ENCODE results near the gene SAMD11. TPM values are rescaled to one million over a fixed set of nuclear protein-coding genes. Genes with fewer than 3 reads are reported as not detected.

The SAMD11 gene
- total RNA-seq, 4 donors from 2014 or later, result not detected

DNA sequence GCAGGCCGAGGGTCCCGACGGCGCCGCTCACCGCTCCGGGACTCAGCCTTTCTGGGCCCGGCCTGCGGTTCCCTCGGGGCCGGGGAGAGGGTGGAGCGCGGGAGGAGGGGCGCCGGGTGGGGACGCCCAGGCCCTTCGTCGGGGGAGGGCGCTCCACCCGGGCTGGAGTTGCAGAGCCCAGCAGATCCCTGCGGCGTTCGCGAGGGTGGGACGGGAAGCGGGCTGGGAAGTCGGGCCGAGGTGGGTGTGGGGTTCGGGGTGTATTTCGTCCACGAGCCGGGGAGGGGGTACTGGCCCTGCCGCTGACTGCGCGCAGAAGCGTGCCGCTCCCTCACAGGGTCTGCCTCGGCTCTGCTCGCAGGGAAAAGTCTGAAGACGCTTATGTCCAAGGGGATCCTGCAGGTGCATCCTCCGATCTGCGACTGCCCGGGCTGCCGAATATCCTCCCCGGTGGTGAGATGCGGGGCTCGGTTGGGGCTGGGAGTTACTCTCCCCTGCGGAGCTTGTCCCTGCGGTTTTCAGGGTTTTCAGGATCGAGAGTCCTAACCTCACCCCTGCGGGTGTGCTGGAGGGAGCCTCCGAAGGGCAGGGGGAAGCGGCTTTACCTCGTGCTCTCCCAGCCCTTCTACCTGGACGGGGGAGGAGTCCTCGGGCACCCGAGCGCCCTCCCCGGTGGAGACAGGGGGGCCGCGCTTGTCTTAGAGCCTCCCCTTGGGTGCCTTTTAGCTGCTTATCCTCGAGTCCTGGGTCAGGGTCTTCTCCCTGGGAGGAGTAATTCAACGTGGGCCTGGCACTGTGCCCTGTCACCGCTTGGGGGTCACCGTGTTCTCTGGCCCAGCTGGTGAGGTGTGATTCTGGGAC is 2.1 kb downstream of the SAMD11 start:
- TF ChIP-seq, protein P1, sequence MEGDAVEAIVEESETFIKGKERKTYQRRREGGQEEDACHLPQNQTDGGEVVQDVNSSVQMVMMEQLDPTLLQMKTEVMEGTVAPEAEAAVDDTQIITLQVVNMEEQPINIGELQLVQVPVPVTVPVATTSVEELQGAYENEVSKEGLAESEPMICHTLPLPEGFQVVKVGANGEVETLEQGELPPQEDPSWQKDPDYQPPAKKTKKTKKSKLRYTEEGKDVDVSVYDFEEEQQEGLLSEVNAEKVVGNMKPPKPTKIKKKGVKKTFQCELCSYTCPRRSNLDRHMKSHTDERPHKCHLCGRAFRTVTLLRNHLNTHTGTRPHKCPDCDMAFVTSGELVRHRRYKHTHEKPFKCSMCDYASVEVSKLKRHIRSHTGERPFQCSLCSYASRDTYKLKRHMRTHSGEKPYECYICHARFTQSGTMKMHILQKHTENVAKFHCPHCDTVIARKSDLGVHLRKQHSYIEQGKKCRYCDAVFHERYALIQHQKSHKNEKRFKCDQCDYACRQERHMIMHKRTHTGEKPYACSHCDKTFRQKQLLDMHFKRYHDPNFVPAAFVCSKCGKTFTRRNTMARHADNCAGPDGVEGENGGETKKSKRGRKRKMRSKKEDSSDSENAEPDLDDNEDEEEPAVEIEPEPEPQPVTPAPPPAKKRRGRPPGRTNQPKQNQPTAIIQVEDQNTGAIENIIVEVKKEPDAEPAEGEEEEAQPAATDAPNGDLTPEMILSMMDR (IDR thresholded peaks at IDR 0.05; ENCODE audit: low read depth), result no peak

DNA sequence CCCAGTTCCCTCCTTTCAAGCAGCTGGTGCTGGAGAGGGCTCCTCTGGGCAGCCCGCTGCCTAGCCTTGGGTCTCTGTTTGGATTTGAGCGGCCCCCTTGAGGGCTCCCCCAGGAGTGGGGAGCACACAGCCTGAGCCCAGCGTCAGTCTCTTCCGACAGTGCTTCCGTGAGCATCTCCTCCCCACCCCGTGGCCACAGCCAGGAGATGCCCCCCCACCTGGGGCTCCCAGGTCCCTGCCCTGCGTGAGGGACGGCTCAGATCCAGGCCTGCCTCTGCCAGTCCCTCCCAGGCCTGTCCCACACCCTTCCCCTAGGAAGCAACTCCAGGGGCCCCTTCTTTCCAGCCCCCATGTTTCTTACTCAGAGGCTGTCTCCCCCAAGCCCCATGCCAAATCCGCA is 3.5 kb downstream of the SAMD11 start:
- TF ChIP-seq, protein P1 (IDR thresholded peaks at IDR 0.05; ENCODE audit: low read depth), result no peak

DNA sequence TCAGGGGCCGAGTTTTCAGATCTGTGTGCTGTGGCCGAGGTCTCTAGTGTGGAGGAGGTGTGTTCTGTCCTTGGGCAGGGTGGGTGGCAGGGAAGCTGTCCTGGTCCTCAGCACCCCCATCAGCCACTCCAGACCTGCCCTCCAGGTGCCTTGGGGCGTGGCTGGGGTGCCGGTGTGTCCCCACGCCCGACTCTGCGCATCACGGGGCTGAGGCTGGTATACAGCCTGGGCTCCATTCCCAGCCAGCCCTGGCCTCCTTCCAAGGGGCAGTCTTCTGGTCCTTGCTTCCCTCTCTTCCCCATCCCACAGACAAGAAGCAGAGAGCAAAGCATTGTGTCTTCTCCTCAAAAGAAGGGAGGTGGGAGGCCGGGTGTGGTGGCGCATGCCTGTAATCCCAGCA is 4.0 kb downstream of the SAMD11 start:
- TF ChIP-seq, protein P1 (IDR thresholded peaks at IDR 0.05; ENCODE audit: low read depth), result no peak

DNA sequence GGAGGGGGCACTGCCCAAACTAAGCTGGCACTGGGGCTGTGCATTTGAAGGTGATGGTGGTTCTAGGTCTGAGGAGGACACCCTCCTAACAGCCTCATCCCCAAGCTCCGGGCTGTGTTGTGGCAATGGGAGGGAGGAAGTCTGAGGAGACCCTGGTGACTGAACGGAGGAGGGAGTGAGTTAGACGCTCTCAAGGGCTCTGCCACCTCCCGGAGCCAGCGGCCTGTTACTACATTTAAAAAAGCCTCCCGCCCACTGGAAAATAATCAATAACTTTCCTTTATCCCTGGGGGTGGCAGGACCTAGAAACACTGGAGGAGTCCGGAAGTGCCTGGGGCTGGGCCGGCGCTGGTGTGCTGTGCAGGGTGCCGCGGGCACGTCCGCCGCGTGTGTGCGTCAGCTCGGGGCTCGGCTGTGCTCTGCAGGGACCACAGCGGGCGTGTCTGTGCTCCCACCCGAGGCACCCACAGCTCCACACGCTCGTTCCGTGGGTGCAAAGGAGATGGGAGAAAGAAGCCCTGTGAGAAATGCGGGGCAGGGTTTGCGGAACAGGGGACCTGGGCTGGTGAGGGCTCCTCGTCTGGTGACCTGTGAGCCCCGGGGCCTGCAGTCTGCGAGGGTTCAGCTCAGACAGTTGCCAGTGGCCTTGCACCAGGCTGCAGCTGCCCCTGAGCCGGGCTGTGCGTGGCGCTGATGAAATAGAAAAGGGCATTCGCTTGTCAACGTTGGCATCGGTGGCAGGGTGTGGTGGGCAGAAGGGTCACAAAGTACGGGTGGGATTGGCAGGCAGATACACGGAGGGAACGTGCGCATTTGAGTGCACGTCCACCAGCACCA is 5.3 kb downstream of the SAMD11 start:
- TF ChIP-seq, protein P1 (IDR thresholded peaks at IDR 0.05; ENCODE audit: low read depth), result no peak

DNA sequence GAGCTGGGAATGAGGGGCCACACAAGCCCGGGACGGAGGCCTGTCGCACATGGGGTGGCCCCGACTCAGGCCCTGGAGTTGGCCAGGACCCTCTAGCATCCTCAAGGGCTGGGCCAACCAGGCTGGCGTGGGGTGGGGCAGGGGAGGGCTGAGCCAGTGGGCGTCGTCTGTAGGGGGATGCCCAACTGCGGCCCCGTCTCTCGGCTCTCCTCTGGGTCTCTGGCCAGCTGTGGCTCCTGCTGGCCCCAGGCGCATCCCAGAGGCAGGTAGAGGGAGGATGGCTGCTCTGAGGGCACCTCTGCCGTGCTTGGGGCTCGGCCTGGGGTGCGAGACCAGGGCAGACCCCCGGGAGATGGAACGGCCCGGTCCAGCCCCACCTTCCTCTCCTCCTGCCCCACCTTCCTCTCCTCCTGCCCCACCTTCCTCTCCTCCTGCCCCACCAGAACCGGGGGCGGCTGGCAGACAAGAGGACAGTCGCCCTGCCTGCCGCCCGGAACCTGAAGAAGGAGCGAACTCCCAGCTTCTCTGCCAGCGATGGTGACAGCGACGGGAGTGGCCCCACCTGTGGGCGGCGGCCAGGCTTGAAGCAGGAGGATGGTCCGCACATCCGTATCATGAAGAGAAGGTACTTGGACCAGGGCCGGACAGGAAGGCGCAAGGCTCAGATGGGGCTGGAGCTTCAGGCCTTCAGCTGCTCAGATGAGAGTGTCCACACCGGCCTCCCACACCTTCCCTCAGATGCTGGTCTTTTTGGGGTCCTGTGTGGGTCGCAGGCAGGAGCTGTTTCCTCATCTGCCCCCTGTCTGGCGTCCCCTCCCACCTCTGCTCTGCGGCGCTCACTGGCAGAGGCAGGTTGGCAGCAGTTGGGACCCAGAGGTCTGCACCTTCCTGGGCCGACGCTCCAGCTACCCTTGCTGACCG is 6.2 kb downstream of the SAMD11 start:
- TF ChIP-seq, protein P1 (IDR thresholded peaks at IDR 0.05; ENCODE audit: low read depth), result no peak

DNA sequence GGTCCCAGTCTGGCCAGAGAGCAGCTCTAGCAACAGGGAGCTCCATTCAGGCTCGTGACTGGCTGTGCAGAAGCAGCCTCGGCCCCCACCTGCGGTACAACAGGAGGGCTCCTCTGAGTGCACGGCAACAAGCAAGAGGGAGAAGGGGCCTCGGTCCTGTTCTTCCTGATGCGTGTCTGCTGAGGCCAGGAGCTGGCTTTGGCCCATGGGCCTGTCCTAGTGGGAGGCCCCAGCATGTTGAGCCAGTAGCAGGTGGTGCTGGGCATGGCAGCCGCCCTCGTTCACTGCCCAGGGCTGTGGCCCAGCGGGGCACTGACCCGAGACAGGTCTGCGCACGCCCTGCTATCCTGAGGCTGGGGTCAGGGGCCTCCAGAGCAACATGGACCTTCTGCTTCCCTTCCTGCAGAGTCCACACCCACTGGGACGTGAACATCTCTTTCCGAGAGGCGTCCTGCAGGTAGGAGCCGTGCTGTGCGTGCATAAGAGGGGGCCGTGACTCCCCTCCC is 7.0 kb downstream of the SAMD11 start:
- TF ChIP-seq, protein P1 (IDR thresholded peaks at IDR 0.05; ENCODE audit: low read depth), result no peak

All from subcutaneous adipose tissue (tissue), 4 donors.